Ishikawa (cell line): ENCODE results near the gene MPST.

ENCODE experiments used
- CEBPB ChIP-seq: IDR thresholded peaks from 2 replicates; pipeline ENCODE4 v1.6.1; 2012
- CREB1 ChIP-seq: IDR thresholded peaks from 2 replicates; pipeline ENCODE4 v1.6.1; 2012; ENCODE audit warnings: low read depth
- EGR1 ChIP-seq: IDR thresholded peaks from 2 replicates; pipeline ENCODE4 v1.6.1; 2012
- EP300 ChIP-seq: IDR thresholded peaks from 2 replicates; pipeline ENCODE4 v1.6.1; 2012; ENCODE audit warnings: borderline replicate concordance
- FOXM1 ChIP-seq: IDR thresholded peaks from 2 replicates; pipeline ENCODE4 v1.6.1; 2012; ENCODE audit warnings: low read depth, borderline replicate concordance
- NFIC ChIP-seq: IDR thresholded peaks from 2 replicates; pipeline ENCODE4 v1.6.1; 2012
- RAD21 ChIP-seq: IDR thresholded peaks from 2 replicates; pipeline ENCODE4 v1.6.1; 2012; ENCODE audit warnings: low read depth
- TAF1 ChIP-seq: IDR thresholded peaks from 2 replicates; pipeline ENCODE4 v1.6.1; 2012; ENCODE audit warnings: low read depth, mild to moderate bottlenecking
- TCF12 ChIP-seq: IDR thresholded peaks from 2 replicates; pipeline ENCODE4 v1.6.1; 2012; ENCODE audit warnings: low read depth
- TEAD4 ChIP-seq: IDR thresholded peaks from 2 replicates; pipeline ENCODE4 v1.6.1; 2012
- YY1 ChIP-seq: IDR thresholded peaks from 2 replicates; pipeline ENCODE4 v1.6.1; 2012; ENCODE audit warnings: low read depth
- ZBTB7A ChIP-seq: IDR thresholded peaks from 2 replicates; pipeline ENCODE4 v1.6.1; 2012; ENCODE audit warnings: low read depth
- TF ChIP-seq, protein P1 (sequence below): IDR thresholded peaks from 2 replicates; pipeline ENCODE4 v1.6.1; 2012
- TF ChIP-seq, protein P2 (sequence below): IDR thresholded peaks from 2 replicates; pipeline ENCODE4 v1.6.1; 2012
- TF ChIP-seq, protein P3 (sequence below): IDR thresholded peaks from 2 replicates; pipeline ENCODE4 v1.6.1; 2012; ENCODE audit warnings: low read depth, mild to moderate bottlenecking

Gene MPST

DNA sequence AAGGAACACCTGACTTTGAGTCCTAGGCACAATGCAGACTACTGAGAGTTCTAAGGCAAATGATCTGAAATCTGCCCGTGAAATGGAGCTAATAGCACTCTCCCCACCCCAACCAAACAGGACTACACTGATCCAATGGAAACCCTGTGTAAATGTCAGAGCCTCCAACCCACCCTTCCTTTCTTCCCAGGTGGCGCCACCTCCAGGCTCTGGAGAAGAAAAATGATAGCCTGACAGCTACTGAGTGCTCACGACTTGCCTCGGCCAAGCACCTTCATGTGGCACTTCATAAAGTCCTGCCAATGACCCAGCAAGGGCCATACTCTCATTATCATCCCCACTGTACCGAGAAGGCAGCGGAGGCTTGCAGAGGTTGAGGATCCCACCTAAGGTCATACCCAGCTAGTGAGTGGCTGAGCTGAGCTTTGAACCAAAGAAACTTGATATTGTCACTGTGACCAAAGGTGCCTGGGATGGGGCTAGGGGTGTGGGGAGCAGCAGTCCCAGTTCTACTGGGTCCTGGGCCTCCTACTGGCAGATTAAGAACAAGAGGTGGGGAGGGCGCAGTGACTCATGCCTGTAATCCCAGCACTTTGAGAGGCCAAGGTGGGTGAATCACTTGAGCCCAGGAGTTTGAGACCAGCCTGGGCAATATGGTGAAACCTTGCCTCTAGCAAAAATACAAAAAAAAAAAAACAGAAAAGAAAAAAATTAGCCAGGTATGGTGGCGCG is 20.8 kb upstream of the MPST start:
- TF ChIP-seq, protein P1, sequence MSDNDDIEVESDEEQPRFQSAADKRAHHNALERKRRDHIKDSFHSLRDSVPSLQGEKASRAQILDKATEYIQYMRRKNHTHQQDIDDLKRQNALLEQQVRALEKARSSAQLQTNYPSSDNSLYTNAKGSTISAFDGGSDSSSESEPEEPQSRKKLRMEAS = no peak
- no peak for TF ChIP-seq YY1

DNA sequence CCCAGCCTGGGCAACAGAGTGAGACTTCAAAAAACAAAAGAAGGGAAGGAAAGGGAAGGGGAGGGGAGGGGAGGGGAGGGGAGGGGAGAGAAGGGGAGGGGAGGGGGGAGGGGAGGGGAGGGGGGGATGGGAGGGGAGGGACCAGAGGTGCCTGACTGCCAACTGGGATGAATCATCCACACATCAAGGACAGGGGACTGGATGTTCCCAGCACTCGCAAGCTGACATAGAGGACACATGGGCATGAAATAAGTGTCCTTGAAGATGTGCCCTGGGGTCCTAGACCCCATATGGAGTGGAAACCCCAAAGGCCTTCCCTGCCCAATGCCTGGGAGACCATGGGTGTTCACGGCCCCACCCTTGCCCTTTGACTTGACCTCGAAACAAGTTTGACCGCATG is 20.1 kb upstream of the MPST start:
- TF ChIP-seq EP300 = no peak
- TF ChIP-seq TCF12 = no peak
- TF ChIP-seq CEBPB = no peak
- TF ChIP-seq TAF1 = no peak
- TF ChIP-seq EGR1 = no peak
- TF ChIP-seq TEAD4 = no peak
- TF ChIP-seq, protein P1 = no peak

DNA sequence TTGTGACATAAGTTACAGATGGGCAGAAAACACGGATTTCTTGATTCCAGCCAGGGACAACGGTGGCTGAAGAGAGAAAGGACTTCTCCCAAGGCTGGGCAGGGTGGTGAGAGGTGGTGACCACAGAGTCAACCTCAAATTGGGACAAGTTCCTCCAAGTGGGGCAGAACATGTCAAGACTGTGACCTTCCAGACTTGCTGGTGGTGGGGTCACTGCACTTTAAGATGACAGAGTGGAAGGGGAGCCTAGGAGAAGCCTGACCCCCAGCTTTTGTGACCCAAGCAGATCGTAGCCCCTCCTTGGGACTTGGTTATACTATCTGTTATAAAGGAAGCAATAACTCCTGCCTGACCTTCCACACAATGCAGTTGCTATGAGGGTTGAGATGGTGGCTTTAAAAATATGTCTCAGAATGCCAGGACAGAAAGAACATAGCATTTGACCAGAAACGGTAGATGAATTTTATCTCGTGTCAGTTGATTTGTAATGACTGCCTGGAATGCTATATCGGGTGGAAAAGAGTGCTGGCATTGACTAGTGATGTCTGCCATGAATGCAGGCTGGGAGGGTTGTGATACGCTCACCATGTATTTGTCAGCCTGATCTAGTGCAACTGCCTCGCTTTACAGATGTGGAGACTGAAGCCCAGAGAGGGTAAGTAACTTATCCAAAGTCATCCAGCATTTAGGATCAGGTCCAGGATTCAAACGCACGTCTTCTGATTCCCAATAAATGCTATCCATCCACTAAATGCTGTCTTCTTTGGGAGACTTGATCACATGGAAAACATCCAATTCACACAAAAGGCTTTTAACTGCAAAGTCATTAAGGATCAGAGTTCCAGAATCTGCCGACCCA is 18.6 kb upstream of the MPST start:
- TF ChIP-seq, protein P2, sequence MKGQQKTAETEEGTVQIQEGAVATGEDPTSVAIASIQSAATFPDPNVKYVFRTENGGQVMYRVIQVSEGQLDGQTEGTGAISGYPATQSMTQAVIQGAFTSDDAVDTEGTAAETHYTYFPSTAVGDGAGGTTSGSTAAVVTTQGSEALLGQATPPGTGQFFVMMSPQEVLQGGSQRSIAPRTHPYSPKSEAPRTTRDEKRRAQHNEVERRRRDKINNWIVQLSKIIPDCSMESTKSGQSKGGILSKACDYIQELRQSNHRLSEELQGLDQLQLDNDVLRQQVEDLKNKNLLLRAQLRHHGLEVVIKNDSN = no peak
- no peak for TF ChIP-seq TEAD4
- no peak for TF ChIP-seq TAF1
- TF ChIP-seq, protein P1 = no peak
- TF ChIP-seq CEBPB = no peak
- no peak for TF ChIP-seq NFIC
- TF ChIP-seq RAD21 = no peak
- TF ChIP-seq FOXM1 = no peak
- no peak for TF ChIP-seq CREB1
- no peak for TF ChIP-seq YY1

DNA sequence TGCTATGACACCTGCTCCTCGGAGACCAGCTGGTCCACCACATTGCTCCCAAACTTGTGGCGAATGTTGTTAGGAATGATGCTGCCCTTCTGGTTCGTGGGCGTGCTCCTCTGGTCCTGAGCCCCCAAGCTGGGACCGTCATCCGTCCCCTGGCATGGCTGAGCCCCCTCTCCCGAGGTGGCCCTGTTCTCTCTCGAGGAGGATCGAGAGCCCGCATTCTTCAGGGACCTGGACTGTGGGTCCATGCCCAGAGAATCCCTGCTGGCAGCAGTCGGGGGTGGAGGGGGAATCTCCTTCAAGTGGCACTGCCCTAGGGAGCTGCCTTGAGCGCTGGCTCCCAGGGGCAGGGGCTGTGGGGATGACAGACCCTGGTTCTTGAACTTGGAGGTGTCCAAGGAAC is 17.7 kb upstream of the MPST start:
- no peak for TF ChIP-seq CEBPB
- no peak for TF ChIP-seq EGR1
- TF ChIP-seq CREB1 = no peak
- TF ChIP-seq TCF12 = no peak
- no peak for TF ChIP-seq TEAD4
- TF ChIP-seq, protein P3, sequence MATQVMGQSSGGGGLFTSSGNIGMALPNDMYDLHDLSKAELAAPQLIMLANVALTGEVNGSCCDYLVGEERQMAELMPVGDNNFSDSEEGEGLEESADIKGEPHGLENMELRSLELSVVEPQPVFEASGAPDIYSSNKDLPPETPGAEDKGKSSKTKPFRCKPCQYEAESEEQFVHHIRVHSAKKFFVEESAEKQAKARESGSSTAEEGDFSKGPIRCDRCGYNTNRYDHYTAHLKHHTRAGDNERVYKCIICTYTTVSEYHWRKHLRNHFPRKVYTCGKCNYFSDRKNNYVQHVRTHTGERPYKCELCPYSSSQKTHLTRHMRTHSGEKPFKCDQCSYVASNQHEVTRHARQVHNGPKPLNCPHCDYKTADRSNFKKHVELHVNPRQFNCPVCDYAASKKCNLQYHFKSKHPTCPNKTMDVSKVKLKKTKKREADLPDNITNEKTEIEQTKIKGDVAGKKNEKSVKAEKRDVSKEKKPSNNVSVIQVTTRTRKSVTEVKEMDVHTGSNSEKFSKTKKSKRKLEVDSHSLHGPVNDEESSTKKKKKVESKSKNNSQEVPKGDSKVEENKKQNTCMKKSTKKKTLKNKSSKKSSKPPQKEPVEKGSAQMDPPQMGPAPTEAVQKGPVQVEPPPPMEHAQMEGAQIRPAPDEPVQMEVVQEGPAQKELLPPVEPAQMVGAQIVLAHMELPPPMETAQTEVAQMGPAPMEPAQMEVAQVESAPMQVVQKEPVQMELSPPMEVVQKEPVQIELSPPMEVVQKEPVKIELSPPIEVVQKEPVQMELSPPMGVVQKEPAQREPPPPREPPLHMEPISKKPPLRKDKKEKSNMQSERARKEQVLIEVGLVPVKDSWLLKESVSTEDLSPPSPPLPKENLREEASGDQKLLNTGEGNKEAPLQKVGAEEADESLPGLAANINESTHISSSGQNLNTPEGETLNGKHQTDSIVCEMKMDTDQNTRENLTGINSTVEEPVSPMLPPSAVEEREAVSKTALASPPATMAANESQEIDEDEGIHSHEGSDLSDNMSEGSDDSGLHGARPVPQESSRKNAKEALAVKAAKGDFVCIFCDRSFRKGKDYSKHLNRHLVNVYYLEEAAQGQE = no peak
- TF ChIP-seq RAD21 = no peak
- TF ChIP-seq ZBTB7A = no peak
- TF ChIP-seq FOXM1 = no peak
- TF ChIP-seq, protein P2 = no peak
- no peak for TF ChIP-seq TAF1
- TF ChIP-seq NFIC = no peak
- TF ChIP-seq, protein P1 = no peak
- no peak for TF ChIP-seq EP300
- no peak for TF ChIP-seq YY1

DNA sequence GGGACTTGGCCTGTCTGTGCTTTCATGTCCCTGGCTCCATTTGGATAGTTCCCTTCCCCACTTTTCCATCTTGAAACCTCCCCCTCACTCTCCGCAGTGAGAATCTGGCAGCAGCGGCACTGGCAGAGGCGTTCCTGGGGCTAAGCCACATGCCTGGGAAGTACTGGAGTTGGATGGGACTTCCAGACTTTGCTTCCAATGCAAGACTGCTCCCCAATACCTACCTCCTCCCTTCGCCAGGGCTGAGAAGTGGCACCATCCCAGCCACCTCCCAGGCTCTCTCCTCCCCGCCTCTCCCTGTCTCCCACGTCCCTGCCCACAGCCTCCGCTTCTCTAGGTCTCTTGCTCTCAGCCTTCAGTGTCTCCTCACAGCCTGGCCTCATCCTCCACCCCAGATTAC is 16.9 kb upstream of the MPST start:
- no peak for TF ChIP-seq RAD21
- TF ChIP-seq EGR1 = no peak
- no peak for TF ChIP-seq YY1
- TF ChIP-seq, protein P1 = no peak
- TF ChIP-seq TEAD4 = no peak
- no peak for TF ChIP-seq CREB1
- TF ChIP-seq, protein P3 = no peak
- no peak for TF ChIP-seq TCF12
- TF ChIP-seq FOXM1 = no peak
- no peak for TF ChIP-seq NFIC
- no peak for TF ChIP-seq TAF1
- no peak for TF ChIP-seq EP300
- TF ChIP-seq, protein P2 = no peak
